Stomach (tissue), 9 donors: ENCODE measurements around the gene MT1G. TPM values are rescaled to one million over a fixed set of nuclear protein-coding genes. Genes with fewer than 3 reads are reported as not detected.
A peak's percentile ranks its signal among the peaks of the same experiment; 100 is the strongest.

Experiments
- DNase-seq, 2 donors: peaks; one replicate each; pipeline versions ENCODE4 v3.0.0 to v3.0.0-alpha.2; 2013 to 2019
- H3K27ac ChIP-seq, 5 donors: fragments of 200-600 bp in 4 of 5; sonication (generic) in 4 of 5; one replicate each; pipeline ENCODE4 v1.5.1; 2013 to 2019; ENCODE audit warnings: mild to moderate bottlenecking in 1 of 5, moderate library complexity in 1 of 5
- H3K27me3 ChIP-seq, 3 donors: fragments of 200-600 bp; sonication (generic); one replicate each; pipeline ENCODE4 v1.5.1; 2017 to 2019; ENCODE audit warnings: mixed run types in 1 of 3
- H3K36me3 ChIP-seq, 4 donors: fragments of 200-600 bp; sonication (generic); 1 replicate in 3 of 4; 2 replicates in 1 of 4; pipeline ENCODE4 v1.5.1; 2016 to 2019
- H3K4me1 ChIP-seq, 4 donors: fragments of 200-600 bp; sonication (generic); one replicate each; pipeline ENCODE4 v1.5.1; 2016 to 2019
- H3K4me3 ChIP-seq, 4 donors: fragments of 200-600 bp; sonication (generic) in 3 of 4; one replicate each; pipeline ENCODE4 v1.5.1; 2016 to 2019; ENCODE audit warnings: mild to moderate bottlenecking in 1 of 4
- H3K9me3 ChIP-seq, 4 donors: fragments of 200-600 bp; sonication (generic); one replicate each; pipeline ENCODE4 v1.5.1; 2016 to 2019
- EP300 ChIP-seq: sonication (generic); formaldehyde crosslinking; IDR thresholded peaks from one replicate; pipeline ENCODE4 v1.6.1; 2017; ENCODE audit warnings: antibody characterized with exemption
- POLR2A ChIP-seq, 4 donors: fragments of 450-650 bp; IDR thresholded peaks; one replicate each; pipeline ENCODE4 v1.6.1; 2016; ENCODE audit warnings: antibody characterized with exemption in 4 of 4, control low read depth in 2 of 4, mild to moderate bottlenecking in 1 of 4, moderate library complexity in 1 of 4
- POLR2AphosphoS5 ChIP-seq, 3 donors: sonication (generic); formaldehyde crosslinking; IDR thresholded peaks; one replicate each; pipeline ENCODE4 v1.6.1; 2016; ENCODE audit warnings: antibody characterized with exemption in 3 of 3
- WGBS, 5 donors: extraction: QIAGEN DNeasy Blood & Tissue Kit in 3 of 5; methylation state at CpG; one replicate each; pipeline versions ENCODE4 v1.1.5 to v1.1.7; 2013 to 2018; 5-methylcytosine and 5-hydroxymethylcytosine counted together
- intact Hi-C: fragments of 100-400 bp; cut with DNase I; formaldehyde crosslinking; loops from one replicate; pipeline ENCODE4 v1.15.1; 2023; ENCODE audit warnings: low total_unique reads
- polyA plus RNA-seq, 3 donors: library from polyadenylated mRNA; stranded (reverse); fragments of 200-250 nt; gene quantifications; one replicate each; pipeline ENCODE4 v1.2.3, GENCODE V29; 2013
- total RNA-seq, 5 donors: library from RNA; depleted of rRNA; stranded (reverse); fragments of >200 nt; gene quantifications; one replicate each; pipeline versions ENCODE4 v1.1.0 to v1.2.3, GENCODE V29; 2014 to 2016
- TF ChIP-seq, protein P1 (sequence below), 7 experiments: fragments of 450-650 bp in 4 of 7; fragments of 200-600 bp in 3 of 7; sonication (generic) in 3 of 7; IDR thresholded peaks; one replicate each; pipeline ENCODE4 v1.5.1; 2016 to 2019; ENCODE audit warnings: antibody characterized with exemption in 7 of 7, control low read depth in 2 of 7, mild to moderate bottlenecking in 1 of 7
- donor health status: healthy with polysubstance abuse.
- donor health status: Bipolar disorder and iron deficiency.
- donor health status: healthy.

Gene MT1G
- total and polyA plus RNA-seq, 8 donors: 174 to 4,171 (median 873) TPM; not detected in 2

DNA sequence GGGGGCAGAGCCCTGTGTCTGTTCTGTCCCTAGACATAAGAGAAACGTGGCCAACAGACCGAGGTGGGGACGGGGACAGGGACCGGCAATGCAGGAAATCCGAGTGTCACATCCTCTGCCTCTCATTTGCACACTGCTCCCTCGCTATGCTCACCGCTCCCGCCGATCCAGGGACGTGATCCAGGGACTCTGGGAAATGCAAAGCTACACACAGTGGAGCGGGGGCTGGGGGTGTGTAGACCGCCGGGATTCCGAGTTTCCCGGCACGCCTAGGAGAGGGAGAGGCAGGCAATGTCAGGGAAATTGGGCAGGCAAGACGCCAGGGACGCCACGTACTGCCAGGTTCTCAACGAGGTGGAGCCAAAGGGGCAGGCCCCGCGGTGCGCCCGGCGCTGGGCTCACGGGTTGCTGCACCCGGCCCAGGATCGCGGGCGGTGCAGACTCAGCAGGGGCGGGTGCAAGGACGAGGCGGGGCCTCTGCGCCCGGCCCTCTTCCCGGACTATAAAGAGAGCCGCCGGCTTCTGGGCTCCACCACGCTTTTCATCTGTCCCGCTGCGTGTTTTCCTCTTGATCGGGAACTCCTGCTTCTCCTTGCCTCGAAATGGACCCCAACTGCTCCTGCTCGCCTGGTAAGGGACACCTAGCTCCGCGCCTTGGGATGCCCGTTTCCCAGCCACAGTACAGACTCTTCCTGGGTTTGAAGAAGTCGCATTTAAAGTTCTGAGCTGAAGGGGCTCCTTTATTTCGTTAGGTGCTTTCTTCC lies 14.3 kb upstream of the MT1G start, which contains the start of gene MT1X:
TSS of gene MT1X (plus strand) at position 532 of the 764 bp plus-strand sequence. CDS start at position 603, 71 bp downstream.
- peaks cover 0 to 11% (median 0%) of the 10 kb centered on the region in 4 donors for H3K36me3 ChIP-seq
- peak within 1 kb of the TSS; percentile 78 to 86 (median 86) for H3K27ac ChIP-seq
- DNase-seq: peak; percentile 97
- H3K9me3 ChIP-seq: peaks cover 0 to 11% (median 0%) of the 10 kb centered on the region in 4 donors
- 0 to 2% (median 1%) methylated on average over 32 to 49 of the region's 49 CpGs for WGBS, 5 donors
- peak; percentile 83 to 99 (median 98) for TF ChIP-seq POLR2AphosphoS5 (IDR thresholded peaks at IDR 0.05)
- TF ChIP-seq, protein P1, sequence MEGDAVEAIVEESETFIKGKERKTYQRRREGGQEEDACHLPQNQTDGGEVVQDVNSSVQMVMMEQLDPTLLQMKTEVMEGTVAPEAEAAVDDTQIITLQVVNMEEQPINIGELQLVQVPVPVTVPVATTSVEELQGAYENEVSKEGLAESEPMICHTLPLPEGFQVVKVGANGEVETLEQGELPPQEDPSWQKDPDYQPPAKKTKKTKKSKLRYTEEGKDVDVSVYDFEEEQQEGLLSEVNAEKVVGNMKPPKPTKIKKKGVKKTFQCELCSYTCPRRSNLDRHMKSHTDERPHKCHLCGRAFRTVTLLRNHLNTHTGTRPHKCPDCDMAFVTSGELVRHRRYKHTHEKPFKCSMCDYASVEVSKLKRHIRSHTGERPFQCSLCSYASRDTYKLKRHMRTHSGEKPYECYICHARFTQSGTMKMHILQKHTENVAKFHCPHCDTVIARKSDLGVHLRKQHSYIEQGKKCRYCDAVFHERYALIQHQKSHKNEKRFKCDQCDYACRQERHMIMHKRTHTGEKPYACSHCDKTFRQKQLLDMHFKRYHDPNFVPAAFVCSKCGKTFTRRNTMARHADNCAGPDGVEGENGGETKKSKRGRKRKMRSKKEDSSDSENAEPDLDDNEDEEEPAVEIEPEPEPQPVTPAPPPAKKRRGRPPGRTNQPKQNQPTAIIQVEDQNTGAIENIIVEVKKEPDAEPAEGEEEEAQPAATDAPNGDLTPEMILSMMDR (IDR thresholded peaks at IDR 0.05): no peak
- peak; percentile 86 for TF ChIP-seq EP300
- TF ChIP-seq POLR2A (IDR thresholded peaks at IDR 0.05): peak in 2 of 4 donors; percentile 32 to 92
- H3K27me3 ChIP-seq: peaks cover 0 to 8% (median 0%) of the 10 kb centered on the region in 3 donors
- peak within 1 kb of the TSS; percentile 56 to 69 (median 61) for H3K4me3 ChIP-seq
- H3K4me1 ChIP-seq: peaks cover 18 to 40% (median 35%) of the 10 kb centered on the region in 4 donors
- intact Hi-C loops: no loop called here

DNA sequence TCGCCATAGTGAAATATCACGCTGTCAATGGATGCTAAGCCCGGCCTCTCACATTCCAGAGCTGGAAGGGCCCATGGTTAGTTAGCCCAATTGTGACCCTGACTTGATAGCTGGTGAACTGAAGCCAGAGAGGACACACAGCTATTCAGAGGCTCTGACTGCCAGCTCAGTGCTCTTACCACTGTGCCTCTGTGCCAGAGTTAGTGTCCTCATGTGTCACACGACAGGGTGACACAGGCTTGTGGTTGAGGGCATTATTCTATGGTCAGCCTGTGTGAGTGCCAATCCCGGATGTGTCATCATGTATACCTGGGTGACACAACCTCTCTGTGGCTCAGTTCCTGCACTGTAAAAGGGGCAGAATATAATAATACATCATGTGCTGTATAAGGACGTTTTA lies 12.0 kb upstream of the MT1G start:
- Histone ChIP-seq H3K9me3 (no peaks in the 10 kb centered on the region), H3K27me3 (peaks cover 0 to 31% (median 15%) of the 10 kb centered on the region in 3 donors), H3K36me3 (no peaks in the 10 kb centered on the region), H3K4me1 (peaks cover 29 to 45% (median 40%) of the 10 kb centered on the region in 4 donors), H3K4me3 (no peak overlapping the region), H3K27ac (no peak overlapping the region)
- 84 to 88% (median 85%) methylated on average over 6 of the region's 6 CpGs for WGBS, 5 donors
- intact Hi-C loops: no loop called here
- TF ChIP-seq, protein P1 (IDR thresholded peaks at IDR 0.05): no peak
- no peak for TF ChIP-seq POLR2A (IDR thresholded peaks at IDR 0.05)
- TF ChIP-seq EP300: no peak
- no peak for TF ChIP-seq POLR2AphosphoS5 (IDR thresholded peaks at IDR 0.05)
- no peak for DNase-seq

DNA sequence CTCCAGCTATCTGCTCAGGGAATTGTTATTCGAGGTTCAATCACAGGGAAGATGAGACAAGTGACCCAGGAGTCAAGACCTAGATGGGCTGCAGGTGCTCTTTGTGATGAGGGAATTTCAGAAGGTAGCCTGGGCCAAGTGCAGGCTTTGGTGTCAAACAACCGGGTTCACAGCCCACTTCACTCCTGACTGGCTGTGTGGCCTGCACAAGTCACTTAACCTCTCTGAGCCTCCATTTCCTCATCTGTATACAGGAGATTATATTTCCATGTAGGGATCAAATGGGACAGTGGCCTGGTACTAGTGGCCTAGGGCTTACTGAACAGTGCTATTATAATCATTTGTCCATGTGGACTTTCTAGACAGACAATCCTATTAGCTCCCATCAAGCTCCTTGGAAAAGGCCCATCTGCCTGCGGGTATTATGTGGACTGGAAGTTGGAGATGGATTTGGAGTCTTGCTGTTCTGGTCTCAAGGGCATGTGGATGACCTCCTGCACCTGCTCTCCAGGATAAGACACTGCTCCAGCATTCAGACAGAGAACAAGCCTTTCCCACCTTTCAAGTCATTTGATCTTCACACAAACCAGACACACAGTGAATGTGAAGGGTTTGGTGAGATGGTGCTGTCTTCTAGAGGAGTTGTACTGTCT lies 11.3 kb upstream of the MT1G start:
- Histone ChIP-seq H3K36me3 (no peaks in the 10 kb centered on the region), H3K27ac (no peak overlapping the region), H3K27me3 (peaks cover 0 to 37% (median 15%) of the 10 kb centered on the region in 3 donors), H3K4me3 (no peak overlapping the region), H3K9me3 (no peaks in the 10 kb centered on the region), H3K4me1 (peaks cover 28 to 39% (median 34%) of the 10 kb centered on the region in 4 donors)
- intact Hi-C loops: no loop called here
- DNase-seq: no peak
- TF ChIP-seq POLR2A (IDR thresholded peaks at IDR 0.05) (no peak), EP300 (no peak), POLR2AphosphoS5 (IDR thresholded peaks at IDR 0.05) (no peak)
- TF ChIP-seq, protein P1 (IDR thresholded peaks at IDR 0.05): no peak
- WGBS, 5 donors: 83 to 94% (median 91%) methylated on average over 3 of the region's 3 CpGs

DNA sequence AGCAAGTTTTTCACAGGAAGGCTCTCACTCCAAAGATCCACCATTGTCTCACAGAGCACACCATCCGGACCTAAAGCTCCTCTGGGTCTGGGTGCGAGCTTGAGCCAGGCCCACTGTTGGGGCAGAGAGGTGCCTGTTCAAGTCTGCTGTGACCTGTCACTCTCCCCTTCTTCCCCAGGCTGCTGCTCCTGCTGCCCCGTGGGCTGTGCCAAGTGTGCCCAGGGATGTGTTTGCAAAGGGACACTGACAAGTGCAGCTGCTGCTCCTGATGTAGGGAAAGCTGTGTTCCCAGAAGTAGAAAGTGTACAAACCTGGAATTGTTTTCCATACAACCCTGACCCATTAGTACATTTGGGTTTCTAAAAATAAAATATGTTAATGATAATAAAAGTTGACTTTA lies 9.6 kb upstream of the MT1G start:
- H3K27ac ChIP-seq: no peak overlapping the region
- no peaks in the 10 kb centered on the region for H3K36me3 ChIP-seq
- no peaks in the 10 kb centered on the region for H3K9me3 ChIP-seq
- peaks cover 11 to 22% (median 18%) of the 10 kb centered on the region in 4 donors for H3K4me1 ChIP-seq
- no peak overlapping the region for H3K4me3 ChIP-seq
- WGBS, 5 donors: 56 to 86% (median 68%) methylated on average over 3 of the region's 3 CpGs
- no peak for DNase-seq
- no peak for TF ChIP-seq EP300
- no peak for TF ChIP-seq POLR2AphosphoS5 (IDR thresholded peaks at IDR 0.05)
- TF ChIP-seq POLR2A (IDR thresholded peaks at IDR 0.05): no peak
- TF ChIP-seq, protein P1 (IDR thresholded peaks at IDR 0.05): no peak
- intact Hi-C loops: no loop called here
- peaks cover 0 to 54% (median 15%) of the 10 kb centered on the region in 3 donors for H3K27me3 ChIP-seq
